Trophoblast cell (in vitro differentiated cells and primary cell): ENCODE results near the gene NR4A1.

Experiments
- DNase-seq, 2 donors: peaks; one replicate each; pipeline ENCODE4 v3.0.0-alpha.2; 2016
- H2AFZ ChIP-seq: 2 replicates; pipeline ENCODE4 v1.6.1; 2013; ENCODE audit warnings: low read length, moderate library complexity, mild to moderate bottlenecking; ENCODE audit not compliant: insufficient read depth, poor library complexity
- H2AK5ac ChIP-seq: 2 replicates; pipeline ENCODE4 v1.6.1; 2013; ENCODE audit warnings: mild to moderate bottlenecking, low read length
- H2BK120ac ChIP-seq: 2 replicates; pipeline ENCODE4 v1.6.1; 2013; ENCODE audit warnings: low read length, mild to moderate bottlenecking, moderate library complexity; ENCODE audit not compliant: insufficient read depth, poor library complexity
- H2BK12ac ChIP-seq: 2 replicates; pipeline ENCODE4 v1.6.1; 2013; ENCODE audit warnings: mild to moderate bottlenecking, low read length, moderate library complexity
- H2BK5ac ChIP-seq: 2 replicates; pipeline ENCODE4 v1.6.1; 2013; ENCODE audit warnings: low read length, low read depth, moderate library complexity, mild to moderate bottlenecking; ENCODE audit not compliant: poor library complexity
- H3K14ac ChIP-seq: 2 replicates; pipeline ENCODE4 v1.6.1; 2013; ENCODE audit warnings: mild to moderate bottlenecking, low read length
- H3K18ac ChIP-seq: 2 replicates; pipeline ENCODE4 v1.6.1; 2013; ENCODE audit warnings: mild to moderate bottlenecking, low read length
- H3K23ac ChIP-seq: 2 replicates; pipeline ENCODE4 v1.6.1; 2013; ENCODE audit warnings: low read length
- H3K27ac ChIP-seq: 2 replicates; pipeline ENCODE4 v1.5.1; 2013; ENCODE audit warnings: low read depth, mild to moderate bottlenecking, inconsistent platforms, low read length, moderate library complexity
- H3K27me3 ChIP-seq: 2 replicates; pipeline ENCODE4 v1.6.1; 2013; ENCODE audit warnings: inconsistent platforms, mild to moderate bottlenecking, low read length, moderate library complexity; ENCODE audit not compliant: insufficient read depth
- H3K36me3 ChIP-seq, 2 experiments: 1 replicate in 1 of 2; 2 replicates in 1 of 2; pipeline ENCODE4 v1.6.1; 2013; ENCODE audit warnings: low read length in 2 of 2, mild to moderate bottlenecking in 2 of 2, moderate library complexity in 1 of 2; ENCODE audit not compliant: insufficient read depth in 2 of 2, control insufficient read depth in 1 of 2
- H3K4ac ChIP-seq: 2 replicates; pipeline ENCODE4 v1.6.1; 2013; ENCODE audit warnings: low read depth, mild to moderate bottlenecking, low read length, moderate library complexity
- H3K4me1 ChIP-seq, 2 experiments: 1 replicate in 1 of 2; 2 replicates in 1 of 2; pipeline ENCODE4 v1.6.1; 2013; ENCODE audit warnings: low read length in 2 of 2, mild to moderate bottlenecking in 2 of 2, moderate library complexity in 1 of 2; ENCODE audit not compliant: insufficient read depth in 2 of 2, control insufficient read depth in 1 of 2
- H3K4me2 ChIP-seq: 2 replicates; pipeline ENCODE4 v1.6.1; 2013; ENCODE audit warnings: inconsistent platforms, mild to moderate bottlenecking, low read length, moderate library complexity
- H3K4me3 ChIP-seq: 2 replicates; pipeline ENCODE4 v1.5.1; 2013; ENCODE audit warnings: mild to moderate bottlenecking, low read depth, low read length, inconsistent platforms
- H3K79me1 ChIP-seq: one replicate; pipeline ENCODE4 v1.6.1; 2013; ENCODE audit warnings: low read length
- H3K79me2 ChIP-seq: 2 replicates; pipeline ENCODE4 v1.6.1; 2013; ENCODE audit warnings: low read length, mild to moderate bottlenecking; ENCODE audit not compliant: control insufficient read depth, insufficient read depth, poor library complexity
- H3K9ac ChIP-seq: 2 replicates; pipeline ENCODE4 v1.6.1; 2013; ENCODE audit warnings: mild to moderate bottlenecking, low read length
- H3K9me3 ChIP-seq: 2 replicates; pipeline ENCODE4 v1.6.1; 2013; ENCODE audit warnings: low read depth, mild to moderate bottlenecking, control low read depth, inconsistent platforms, low read length; ENCODE audit not compliant: insufficient read depth
- H4K12ac ChIP-seq: 2 replicates; pipeline ENCODE4 v1.6.1; 2013; ENCODE audit warnings: low read depth, mild to moderate bottlenecking, low read length, moderate library complexity
- H4K8ac ChIP-seq: 2 replicates; pipeline ENCODE4 v1.6.1; 2013; ENCODE audit warnings: low read depth, mild to moderate bottlenecking, low read length, moderate library complexity
- H4K91ac ChIP-seq: one replicate; pipeline ENCODE4 v1.6.1; 2013; ENCODE audit warnings: low read depth, mild to moderate bottlenecking, low read length, moderate library complexity
- WGBS: extraction: QIAGEN DNeasy Blood & Tissue Kit; methylation state at CpG from one replicate; pipeline ENCODE4 v1.1.7; 2013; ENCODE audit warnings: missing lambda C conversion rate; ENCODE audit not compliant: insufficient read length, insufficient coverage; ENCODE audit errors: extremely low coverage; 5-methylcytosine and 5-hydroxymethylcytosine counted together

NR4A1 gene

DNA sequence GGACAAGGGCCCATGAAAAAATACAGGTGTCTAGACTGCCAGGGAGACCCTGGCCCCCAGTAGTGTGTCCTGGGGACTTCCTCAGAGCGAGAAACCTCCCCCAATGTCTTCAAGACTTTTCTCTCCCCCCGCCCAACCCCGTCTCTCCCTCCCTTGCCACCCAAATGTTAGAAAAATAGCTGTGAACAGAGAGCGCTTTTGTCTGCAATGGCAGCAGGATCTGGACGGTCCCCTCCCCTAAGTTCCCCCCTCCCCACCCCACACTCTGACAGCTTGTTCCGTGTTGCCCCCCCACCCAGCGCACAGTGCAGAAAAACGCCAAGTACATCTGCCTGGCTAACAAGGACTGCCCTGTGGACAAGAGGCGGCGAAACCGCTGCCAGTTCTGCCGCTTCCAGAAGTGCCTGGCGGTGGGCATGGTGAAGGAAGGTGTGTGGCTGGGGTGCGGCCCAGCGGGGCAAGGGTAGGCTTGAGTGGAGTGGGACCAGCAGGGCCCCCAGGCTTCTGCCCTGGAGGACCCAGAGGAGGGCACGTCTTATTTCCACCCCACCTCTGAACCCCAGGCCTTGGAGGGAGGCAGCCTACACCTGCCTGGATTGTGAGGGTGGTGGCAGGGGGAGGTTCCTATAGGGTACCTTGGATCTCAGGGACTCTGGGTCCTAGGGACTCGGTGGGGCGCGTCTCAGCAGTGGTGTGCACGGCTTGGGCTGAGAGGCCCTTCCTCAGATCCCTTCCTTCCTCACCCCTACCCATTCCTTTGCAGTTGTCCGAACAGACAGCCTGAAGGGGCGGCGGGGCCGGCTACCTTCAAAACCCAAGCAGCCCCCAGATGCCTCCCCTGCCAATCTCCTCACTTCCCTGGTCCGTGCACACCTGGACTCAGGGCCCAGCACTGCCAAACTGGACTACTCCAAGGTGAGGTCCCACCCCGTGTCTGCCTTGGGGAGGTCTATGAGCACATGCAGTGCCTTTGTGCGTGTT is 4.8 kb downstream of the NR4A1 start:
- no peak overlapping the region for H4K8ac ChIP-seq
- H2BK120ac ChIP-seq: no peak overlapping the region
- no peak overlapping the region for H3K4ac ChIP-seq
- no peak overlapping the region for H3K14ac ChIP-seq
- no peak overlapping the region for H3K9ac ChIP-seq
- no peak overlapping the region for H3K18ac ChIP-seq
- H4K91ac ChIP-seq: no peak overlapping the region
- no CpG with 5 or more reads among the region's 27 CpGs for WGBS
- H2BK12ac ChIP-seq: no peak overlapping the region
- no peak overlapping the region for H2AK5ac ChIP-seq
- no peaks in the 10 kb centered on the region for H3K79me2 ChIP-seq
- H3K9me3 ChIP-seq: no peaks in the 10 kb centered on the region
- no peak overlapping the region for H3K4me2 ChIP-seq
- H3K4me1 ChIP-seq: peaks cover 0 to 6% of the 10 kb centered on the region in 2 experiments
- H2BK5ac ChIP-seq: no peak overlapping the region
- H4K12ac ChIP-seq: no peak overlapping the region
- H3K36me3 ChIP-seq: peaks cover 27 to 36% of the 10 kb centered on the region in 2 experiments
- H2AFZ ChIP-seq: no peak overlapping the region
- no peaks in the 10 kb centered on the region for H3K27me3 ChIP-seq
- DNase-seq: no peak
- no peak overlapping the region for H3K27ac ChIP-seq
- no peak overlapping the region for H3K4me3 ChIP-seq
- H3K79me1 ChIP-seq: no peaks in the 10 kb centered on the region
- H3K23ac ChIP-seq: no peak overlapping the region

- WGBS: no CpG with 5 or more reads among the region's 23 CpGs
- no peaks in the 10 kb centered on the region for H3K27me3 ChIP-seq
- H3K4ac ChIP-seq: no peak overlapping the region
- no peaks in the 10 kb centered on the region for H3K79me1 ChIP-seq
- no peak overlapping the region for H3K23ac ChIP-seq
- no peak overlapping the region for H2BK5ac ChIP-seq
- H2AK5ac ChIP-seq: no peak overlapping the region
- no peak overlapping the region for H3K4me2 ChIP-seq
- no peak overlapping the region for H4K12ac ChIP-seq
- H2BK12ac ChIP-seq: no peak overlapping the region
- no peaks in the 10 kb centered on the region for H3K4me1 ChIP-seq
- no peaks in the 10 kb centered on the region for H3K9me3 ChIP-seq
- H3K36me3 ChIP-seq: peaks cover 27 to 36% of the 10 kb centered on the region in 2 experiments
- no peak overlapping the region for H2AFZ ChIP-seq
- no peak overlapping the region for H4K91ac ChIP-seq
- no peaks in the 10 kb centered on the region for H3K79me2 ChIP-seq
- no peak for DNase-seq
- H4K8ac ChIP-seq: no peak overlapping the region
- no peak overlapping the region for H3K18ac ChIP-seq
- no peak overlapping the region for H3K4me3 ChIP-seq
- H3K27ac ChIP-seq: no peak overlapping the region
- H3K14ac ChIP-seq: no peak overlapping the region
- no peak overlapping the region for H3K9ac ChIP-seq
- H2BK120ac ChIP-seq: no peak overlapping the region
Observed at GRCh38 chr12:52056801-52057637, 5.8 kb downstream of the NR4A1 start.

- Histone ChIP-seq H3K23ac (no peak overlapping the region), H3K4me3 (no peak overlapping the region), H4K8ac (no peak overlapping the region), H2BK12ac (no peak overlapping the region), H3K14ac (no peak overlapping the region), H2BK5ac (no peak overlapping the region), H3K27me3 (no peaks in the 10 kb centered on the region), H4K91ac (no peak overlapping the region), H2BK120ac (no peak overlapping the region), H3K4me1 (no peaks in the 10 kb centered on the region), H3K79me1 (no peaks in the 10 kb centered on the region), H3K9me3 (no peaks in the 10 kb centered on the region), H3K9ac (no peak overlapping the region), H2AK5ac (no peak overlapping the region), H3K27ac (no peak overlapping the region), H4K12ac (no peak overlapping the region), H3K36me3 (peaks cover 27 to 36% of the 10 kb centered on the region in 2 experiments), H3K79me2 (no peaks in the 10 kb centered on the region), H2AFZ (no peak overlapping the region), H3K4ac (no peak overlapping the region), H3K4me2 (no peak overlapping the region), H3K18ac (no peak overlapping the region)
- no CpG with 5 or more reads among the region's 14 CpGs for WGBS
- DNase-seq: no peak
Observed at GRCh38 chr12:52057638-52058576, 6.7 kb downstream of the NR4A1 start.
